Stimulated activated CD4-positive, alpha-beta T cell treated with anti-CD3 and anti-CD28 coated beads, Interleukin-15, amount 100 ng/mL, for 48 hours (primary cell): ENCODE data around the gene ZNF189.
A peak's percentile ranks its signal among the peaks of the same experiment; 100 is the strongest.

Experiments used
- DNase-seq, 2 donors: peaks; one replicate each; pipeline ENCODE4 v3.0.0-alpha.2; 2020; ENCODE audit warnings: low read depth in 2 of 2

Gene ZNF189

DNA sequence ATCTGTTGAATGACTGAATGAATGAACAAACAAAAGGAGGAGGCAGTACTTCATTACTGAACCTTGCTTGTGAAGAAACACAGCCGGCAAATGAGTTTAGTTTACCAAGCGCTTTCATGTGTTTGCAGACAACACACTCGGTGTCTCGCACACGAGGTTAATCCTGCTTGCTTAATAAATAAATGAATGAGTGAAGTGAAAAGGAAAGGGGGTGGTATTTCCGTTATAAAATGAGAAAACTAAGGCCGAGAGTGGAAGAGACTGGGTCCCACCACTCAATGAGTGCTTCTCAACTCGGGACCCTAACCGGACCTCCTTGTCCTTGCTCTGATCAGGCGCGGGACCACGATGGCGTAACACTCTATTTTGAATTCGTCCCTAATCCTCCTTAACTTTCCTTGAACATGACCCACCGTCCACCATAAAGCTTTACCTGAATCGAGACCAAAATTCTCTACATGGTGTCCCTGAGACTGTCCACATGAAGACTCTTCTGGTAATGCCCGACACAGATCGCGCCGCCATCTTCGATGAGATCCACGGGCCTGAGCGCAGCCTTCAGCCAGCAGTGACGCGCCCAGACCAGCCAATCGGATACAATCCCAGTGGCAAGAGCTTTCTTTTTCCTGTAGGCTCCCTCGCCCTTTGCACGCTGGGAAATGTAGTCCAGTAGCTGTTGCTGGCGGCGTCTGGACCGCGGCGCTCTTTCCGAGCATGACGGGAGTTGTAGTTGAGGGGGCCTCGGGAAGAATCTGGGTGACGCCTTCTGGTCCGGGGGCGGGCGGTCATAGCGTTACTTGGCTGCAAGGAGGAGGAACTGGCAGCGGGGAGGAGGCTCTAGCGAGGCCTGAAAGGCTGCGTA lies at the start of gene ZNF189, which contains the start of gene MRPL50:
TSS of gene ZNF189 (plus strand) at position 784 of the 862 bp plus-strand sequence. CDS start 306 bp downstream, outside the sequence.
TSS of gene MRPL50 (minus strand) at position 551 of the 862 bp plus-strand sequence. CDS start at position 525, 26 bp downstream.
- peak; percentile 94 for DNase-seq

DNA sequence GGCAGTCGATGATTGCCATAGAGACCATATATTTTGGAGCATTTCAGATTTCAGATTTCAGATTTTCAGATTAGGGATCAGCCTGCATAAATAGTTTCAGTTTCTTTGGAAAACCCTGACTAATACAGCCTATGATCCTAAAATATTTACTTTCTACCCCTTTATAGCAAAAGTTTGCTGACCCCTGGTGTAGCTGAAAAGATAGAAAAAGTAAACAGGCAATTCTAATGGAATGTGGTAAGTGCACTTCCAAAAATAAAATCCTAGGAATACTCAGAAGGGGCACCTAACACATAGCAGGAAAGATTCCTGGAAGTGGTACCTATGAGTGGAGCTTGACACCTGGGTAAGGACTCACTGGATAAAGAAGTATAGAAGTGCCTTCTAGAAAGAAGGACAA lies 48.4 kb upstream of the ZNF189 start:
- DNase-seq, result no peak

DNA sequence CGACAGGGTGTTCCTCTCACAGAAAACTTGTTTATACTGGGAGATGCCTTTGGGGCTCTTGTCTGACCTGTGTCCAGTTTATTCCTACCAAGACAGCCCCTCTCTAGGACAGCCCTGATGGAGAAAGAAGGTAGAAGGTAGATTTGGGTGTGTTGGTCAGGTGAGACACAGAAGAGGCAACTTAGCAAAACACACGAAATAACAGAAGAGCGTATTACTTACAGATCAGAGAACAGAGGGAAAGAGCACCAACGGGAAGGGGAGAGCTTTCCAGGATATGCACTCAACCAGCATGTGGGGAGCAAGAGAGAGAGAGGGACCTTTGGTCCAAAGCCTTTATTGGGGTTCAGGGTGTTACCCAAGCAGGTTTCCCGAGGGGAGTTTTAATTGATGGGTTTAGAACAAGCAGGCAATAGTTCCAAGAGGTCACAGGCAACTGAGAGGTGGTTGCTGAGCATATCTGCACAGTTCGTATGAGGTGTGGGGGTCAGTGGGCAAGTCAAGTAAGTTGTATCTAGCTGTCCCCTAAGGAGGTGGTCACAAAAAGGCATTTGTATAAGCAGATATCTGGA lies 45.7 kb upstream of the ZNF189 start:
- DNase-seq, result no peak

DNA sequence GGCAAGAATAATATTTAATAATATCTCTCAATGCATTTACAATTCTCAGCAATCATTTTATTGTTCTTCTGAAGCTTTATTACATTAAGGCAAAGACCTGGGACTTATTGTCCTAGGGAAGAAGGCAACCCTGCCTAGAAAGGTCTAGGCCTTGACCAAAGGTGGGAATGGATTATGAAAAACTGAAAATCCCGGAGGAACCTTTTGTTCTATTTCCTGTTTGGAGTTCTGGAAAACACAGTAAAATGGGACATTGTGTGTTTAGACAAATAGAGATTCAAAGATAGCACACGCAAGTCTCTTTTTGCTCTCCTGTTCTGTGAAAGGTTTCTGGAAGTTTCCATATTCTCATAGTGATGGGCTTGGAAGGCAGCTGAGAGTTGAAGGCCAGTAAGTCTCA lies 45.0 kb upstream of the ZNF189 start:
- no peak for DNase-seq

DNA sequence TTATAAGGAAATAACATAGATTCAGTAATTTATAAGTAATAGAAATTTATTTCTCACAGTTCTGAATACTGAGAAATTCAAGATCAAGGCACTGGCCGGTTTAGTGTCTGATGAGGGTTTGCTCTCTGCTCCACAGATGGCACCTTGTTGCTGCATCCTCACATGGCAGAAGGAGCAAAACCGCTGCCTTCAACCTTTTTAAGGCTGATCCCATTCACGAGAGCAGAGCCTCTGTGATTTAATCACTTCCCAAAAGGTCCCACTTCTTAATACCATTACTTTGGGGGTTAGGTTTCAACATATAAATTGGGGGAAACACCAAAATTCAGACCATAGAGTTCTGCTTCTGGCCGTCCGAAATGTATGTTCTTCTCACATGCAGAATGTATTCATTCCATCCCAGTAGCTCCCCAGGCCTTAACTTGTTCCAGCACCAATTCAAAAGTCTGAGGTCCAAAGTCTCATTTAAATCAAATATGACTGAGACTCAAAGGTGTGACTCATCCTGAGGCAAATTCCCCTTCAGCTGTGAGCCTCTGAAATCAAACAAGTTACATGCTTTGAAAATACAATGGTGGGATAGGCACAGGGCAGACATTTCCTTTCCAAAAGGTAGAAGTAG lies 44.4 kb upstream of the ZNF189 start:
- DNase-seq, result no peak

DNA sequence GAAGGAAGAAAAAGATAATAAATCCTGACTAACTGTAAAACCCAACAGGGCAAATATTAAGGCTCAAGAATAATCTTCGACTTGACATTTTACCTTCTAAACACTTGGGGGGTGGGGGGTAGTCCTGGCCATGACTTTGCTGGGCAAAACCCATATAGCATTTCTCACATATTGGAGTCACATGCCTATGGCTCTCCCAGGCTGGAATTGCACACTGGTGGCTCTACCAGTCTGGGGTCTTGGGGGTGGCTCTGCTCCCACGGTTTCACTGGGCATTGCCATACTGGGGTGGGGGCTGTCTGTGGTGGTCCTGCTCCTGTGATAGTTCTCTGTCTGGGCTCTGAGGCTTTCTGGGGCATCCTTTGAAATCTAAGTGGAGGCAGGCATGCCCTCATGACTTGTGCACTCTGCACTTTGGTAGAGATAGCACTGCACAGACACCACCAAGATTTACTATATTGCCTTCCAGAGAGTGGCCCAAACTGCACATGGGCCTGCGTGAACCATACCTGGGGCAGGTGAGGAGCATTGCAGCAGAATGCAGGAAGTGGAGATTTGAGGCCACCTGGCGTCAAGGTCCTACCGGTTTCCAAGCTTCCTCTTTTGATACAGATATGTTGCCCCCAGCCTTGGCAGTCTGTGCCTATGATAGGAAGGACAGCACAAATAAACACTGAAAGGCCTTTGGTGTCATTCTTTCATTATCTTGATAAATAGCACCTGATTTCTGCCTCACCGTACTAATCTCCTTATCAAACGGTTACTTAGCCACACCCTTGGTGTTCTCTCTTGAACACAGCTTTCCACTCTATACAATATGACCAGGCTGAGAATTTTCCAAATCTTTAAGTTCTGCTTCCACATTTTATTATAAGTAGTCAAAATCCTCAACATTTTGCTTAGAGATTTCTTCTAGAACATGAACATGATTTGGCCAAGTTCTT lies 43.6 kb upstream of the ZNF189 start:
- no peak for DNase-seq

DNA sequence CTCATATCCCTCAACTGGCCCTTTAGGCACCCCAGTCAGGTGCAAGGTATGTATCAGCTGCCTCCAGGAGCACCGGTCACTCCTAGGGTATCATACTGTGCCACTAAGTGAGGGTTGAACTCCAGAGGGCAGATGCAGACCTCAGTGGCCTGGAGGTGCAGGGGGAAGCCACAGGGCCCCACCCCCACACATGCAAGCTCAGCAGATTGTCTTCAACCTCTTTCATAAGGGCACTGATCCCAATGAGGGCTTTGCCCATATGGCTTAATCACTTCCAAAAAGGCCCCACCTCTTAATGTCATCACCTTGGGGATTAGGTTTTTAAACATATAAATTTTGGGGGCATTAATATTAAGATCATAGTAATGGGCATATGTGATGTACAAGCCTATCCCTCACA lies 42.0 kb upstream of the ZNF189 start:
- DNase-seq, result no peak

DNA sequence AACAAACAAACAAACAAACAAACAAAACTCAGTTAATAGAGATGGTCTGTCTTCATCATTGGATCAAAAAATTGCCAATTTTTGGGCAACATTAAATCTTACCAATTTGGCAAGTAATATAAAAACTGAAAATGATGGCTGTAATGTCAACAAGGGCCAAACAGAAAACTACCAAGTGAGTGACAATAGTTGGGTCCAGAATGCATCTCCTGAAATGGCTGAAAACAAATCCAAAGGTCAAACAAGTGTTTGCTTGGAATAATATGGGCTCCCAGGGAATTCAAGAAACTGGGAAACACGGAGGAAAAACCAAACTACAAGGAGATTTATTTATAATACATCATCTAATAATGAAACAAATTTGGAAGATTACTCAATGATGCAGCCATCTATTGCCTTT lies 39.0 kb upstream of the ZNF189 start:
- no peak for DNase-seq

DNA sequence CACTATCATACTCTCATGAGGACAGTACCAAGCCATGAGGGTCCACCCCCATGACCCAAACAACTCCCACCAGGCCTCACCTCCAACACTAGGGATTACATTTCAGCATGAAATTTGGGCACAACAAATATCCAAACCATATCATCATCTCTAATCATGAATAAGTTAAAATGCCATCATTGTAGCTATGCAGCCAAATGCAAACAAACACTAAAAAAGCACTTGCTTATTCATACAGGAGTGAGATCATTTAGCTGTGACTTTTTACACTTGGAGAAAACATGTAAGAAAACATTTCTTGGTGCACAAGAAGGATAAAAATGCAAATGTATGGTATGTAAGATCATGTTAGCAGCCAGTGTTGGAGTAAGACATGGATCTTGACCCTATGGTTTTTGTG lies 38.0 kb upstream of the ZNF189 start:
- DNase-seq, result no peak

DNA sequence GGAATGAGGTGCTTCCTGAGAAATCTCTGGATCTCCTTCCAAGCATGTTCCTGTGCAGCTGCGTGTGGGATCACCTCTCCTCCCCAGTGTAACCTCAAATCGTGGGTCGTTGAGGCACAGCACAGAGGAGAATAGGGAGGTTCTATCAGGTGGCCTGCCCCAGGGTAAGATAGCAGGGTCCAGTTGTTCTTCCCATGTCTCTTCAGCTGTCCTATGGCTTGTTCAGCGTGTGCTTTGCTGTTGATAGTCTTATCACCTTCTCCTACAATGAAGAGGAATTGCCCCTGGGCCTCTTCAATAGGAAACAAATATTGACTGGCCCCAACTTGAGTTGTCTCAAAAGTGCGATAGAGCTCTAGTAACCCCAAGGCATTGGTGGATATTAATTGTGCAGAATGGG lies 36.2 kb upstream of the ZNF189 start:
- DNase-seq, result no peak

DNA sequence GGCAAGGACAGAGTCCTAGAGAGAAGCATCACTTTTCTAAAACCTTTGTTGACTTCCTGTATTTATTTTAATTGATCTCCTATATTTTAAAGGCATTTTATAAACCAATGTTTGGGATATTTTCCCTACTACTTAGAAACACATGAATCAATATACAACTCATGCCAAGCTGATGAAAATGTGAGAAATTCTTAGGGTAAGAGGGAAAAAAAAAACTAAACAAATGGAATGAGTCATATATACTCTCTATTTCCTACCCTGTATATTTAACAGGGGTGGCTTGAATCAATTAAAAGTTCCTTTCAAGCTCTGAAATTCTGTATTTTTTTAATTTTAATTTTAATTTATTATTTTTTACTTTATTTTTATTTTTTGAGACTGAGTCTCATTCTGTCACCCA lies 33.5 kb upstream of the ZNF189 start:
- no peak for DNase-seq

DNA sequence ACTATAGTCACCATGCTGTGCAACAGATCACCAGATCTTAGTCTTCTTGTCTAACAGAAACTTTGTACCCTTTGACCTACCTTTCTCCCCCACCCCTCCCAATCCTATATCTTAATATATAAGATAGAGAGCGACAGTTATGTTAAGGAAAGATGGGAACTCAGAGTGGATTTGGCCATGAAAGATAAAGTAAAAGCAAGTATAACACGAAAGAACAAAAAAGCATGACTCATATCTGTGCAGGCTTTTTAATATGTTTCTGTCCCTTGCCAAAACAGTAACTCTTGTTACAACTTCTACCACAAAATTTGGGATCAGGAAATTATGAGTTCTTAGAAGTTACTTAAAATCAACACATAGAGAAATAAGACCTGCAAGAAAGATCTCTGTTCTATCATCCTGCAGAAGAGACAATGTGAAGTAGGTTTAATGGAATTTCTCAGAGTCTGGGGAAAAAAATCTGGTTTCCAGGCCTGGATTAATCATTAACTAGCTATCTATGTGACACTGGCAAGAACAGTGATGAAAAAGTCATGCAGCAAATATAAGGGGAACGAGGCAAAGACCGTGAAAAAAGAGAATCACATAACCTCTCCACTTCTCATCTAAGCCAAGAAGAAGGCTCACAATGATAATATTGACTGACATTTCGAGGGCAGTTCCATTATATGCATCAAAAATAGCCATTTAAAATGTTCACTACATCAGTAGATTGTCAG lies 32.5 kb upstream of the ZNF189 start:
- no peak for DNase-seq

DNA sequence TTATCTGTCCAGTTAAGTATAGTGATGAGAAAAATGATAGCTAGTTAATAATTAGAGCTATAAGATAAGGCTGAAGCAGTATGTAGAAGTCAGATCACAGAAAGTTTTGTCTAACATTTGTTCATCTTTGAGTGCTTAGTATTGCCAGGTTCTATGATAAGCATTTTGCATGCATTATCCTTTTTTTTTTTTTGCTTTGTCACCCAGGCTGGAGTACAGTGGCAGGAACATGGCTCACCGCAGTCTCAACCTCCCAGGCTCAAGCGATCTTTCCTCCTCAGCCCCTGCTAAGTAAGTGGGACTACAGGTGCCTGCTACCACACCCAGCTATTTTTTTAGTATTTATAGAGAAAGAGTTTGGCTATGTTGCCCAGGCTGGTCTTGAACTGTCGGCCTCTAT lies 31.3 kb upstream of the ZNF189 start:
- no peak for DNase-seq

DNA sequence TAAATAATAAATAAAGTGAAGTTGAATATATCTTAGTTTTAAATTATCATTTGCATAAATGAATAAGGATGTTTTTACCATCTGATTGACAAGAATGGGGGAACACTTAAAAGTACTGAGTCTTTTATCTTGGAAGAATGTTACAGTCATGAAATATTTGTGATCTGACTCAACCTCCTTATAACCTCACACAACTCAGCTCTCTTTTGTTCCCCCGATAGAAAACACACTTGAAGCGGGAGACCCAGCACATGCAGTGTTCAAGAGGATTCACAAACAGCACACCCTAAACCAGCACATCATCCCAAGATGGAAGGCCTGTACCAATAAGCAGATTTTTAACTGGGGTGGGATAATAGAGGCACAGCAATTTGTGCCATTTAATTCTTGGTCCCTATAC lies 29.4 kb upstream of the ZNF189 start:
- no peak for DNase-seq

DNA sequence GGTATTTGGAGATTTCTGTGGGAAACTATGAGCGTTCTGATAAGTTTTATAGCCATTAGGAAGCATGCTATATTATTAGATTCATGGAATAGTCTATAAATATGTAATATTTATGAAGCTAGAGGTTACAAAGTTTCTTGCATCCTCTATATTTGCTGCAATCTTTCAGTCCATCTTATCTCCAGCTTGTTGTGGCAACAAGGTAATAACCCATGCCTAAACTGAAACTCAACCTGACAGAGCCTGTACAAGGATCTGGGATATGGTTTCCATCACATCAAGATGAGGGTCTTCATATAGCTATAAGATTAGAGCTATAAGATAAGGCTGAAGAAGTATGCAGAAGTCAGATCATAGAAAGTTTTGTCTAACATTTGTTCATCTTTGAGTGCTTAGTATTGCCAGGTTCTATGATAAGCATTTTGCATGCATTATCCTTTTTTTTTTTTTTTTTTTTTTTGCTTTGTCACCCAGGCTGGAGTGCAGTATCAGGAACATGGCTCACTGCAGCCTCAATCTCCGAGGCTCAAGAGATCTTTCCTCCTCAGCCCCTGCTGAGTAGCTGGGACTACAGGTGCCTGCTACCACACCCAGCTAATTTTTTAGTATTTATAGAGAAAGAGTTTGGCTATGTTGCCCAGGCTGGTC lies 28.6 kb upstream of the ZNF189 start:
- DNase-seq, result no peak

DNA sequence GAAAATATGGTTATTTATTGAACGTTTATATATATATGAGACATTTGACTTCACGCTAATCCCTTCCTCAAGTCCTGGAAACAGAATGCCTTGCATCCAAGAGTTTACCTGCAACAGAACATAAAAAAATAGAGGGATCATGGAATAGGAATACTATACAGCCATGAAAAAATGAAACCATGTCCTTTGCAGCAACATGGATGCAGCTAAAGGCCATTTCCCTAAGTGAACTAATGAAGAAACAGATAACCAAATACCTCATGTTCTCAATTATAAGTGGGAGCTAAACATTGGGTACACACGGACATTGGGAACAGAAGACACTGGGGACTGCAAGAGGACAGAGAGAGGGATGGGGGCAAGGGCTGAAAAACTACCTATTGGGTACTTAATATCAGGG lies 26.8 kb upstream of the ZNF189 start:
- DNase-seq, result no peak

DNA sequence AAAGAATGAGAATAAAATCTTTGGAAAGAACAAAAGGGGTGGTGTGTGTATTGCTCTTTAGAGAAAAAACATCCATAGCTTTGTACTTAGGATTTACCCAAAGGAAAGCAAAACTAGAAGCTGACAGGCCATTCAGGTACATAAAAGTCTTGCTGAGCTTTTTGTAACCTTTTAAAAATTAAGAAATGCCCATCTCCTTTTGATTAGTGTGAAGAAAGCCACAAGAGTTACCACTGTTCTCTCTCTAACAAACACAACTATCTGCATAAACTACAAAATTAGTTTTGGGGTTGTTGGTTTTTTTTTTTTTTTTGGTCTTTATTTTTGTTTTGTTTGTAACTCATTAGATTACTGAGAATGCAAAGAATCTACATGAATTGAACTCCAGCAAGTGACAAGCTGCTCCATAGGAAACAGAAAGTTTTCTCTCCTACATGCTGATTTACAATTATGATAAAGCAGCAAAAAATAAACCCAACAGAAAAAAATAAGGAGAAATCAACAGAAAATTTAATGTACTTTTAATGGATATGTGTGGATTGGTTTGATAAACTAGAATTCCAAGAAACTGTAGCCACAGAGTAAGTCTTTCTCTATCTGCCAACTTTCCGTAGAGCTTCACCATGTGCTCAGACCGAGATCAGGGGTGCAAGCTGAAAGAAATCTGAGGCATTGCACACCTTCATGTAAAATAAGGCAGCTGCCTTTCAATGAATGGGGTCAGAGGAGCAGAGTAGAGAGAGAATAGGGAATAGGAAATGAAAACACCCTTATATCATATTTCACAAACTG lies 26.1 kb upstream of the ZNF189 start:
- no peak for DNase-seq

DNA sequence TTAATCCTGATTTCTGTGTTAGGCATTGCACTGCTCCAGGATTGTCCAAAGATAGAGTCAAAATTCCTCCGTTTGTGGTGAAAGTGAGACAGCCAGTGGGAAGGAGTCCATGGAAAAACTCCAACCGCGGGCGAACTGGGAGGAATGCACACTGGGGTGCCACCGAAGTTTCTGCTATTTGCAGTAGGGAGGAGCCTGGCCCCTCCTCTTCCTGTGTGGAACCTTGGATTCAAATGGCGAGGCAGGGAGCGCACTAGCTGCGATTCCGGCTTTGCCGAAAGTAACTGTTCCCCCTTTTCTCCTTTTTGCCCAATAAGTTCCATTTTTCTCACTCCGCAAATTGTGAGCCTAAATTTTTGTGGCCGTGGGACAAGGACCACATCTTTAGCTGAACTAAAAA lies 23.1 kb upstream of the ZNF189 start:
- DNase-seq, result no peak

DNA sequence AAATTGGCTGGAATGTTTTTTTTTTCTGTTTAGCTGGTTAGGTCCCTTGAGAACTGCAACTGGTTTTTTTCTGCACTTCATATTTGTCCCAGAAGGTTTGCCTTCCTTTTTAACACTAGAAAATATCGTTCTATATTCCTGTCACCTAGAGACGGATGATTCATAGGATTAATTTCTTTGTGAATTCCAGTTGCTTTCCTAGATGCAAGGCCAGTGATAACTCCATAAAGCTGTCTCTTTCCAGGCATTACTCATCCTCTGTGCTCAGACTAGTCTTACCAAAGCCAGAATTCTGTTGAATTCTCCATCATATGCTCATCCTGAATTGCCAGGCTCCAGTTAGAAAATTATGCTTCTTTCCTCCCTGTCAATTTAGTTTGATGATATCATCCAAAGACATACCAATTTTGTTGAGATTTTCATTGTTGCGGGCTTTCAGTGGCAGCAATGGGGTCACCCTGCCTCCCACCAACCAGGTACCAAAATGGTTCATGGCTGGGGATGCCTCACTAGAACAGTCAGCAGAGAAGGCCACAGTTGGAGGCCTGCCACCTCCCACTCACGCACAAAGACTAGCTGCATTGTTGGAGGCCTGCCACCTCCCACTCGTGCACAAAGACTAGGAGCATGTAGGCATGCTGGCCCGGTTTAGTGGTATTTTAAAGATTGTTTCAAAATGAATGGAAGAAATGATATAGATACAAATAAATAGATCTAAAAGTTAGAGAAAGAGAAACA lies 22.4 kb upstream of the ZNF189 start:
- no peak for DNase-seq
